Kidney (tissue), 14 donors: Measurements from ENCODE around the gene MLLT6. TPM values are rescaled to one million over a fixed set of nuclear protein-coding genes. Genes with fewer than 3 reads are reported as not detected.

ENCODE experiments used
- DNase-seq, 5 donors: peaks; one replicate each; pipeline ENCODE4 v3.0.0-alpha.2; 2013 to 2020
- FAIRE-seq: peaks from 2 replicates; lab custom pipeline; 2012; peaks lifted over from hg19 to GRCh38; lab: Jason Lieb, UNC
- H3K27ac ChIP-seq, 2 donors: one replicate each; pipeline ENCODE4 v1.7.0; 2013; ENCODE audit warnings: low read depth in 2 of 2, low read length in 2 of 2, inconsistent platforms in 1 of 2
- H3K27me3 ChIP-seq: one replicate; pipeline ENCODE4 v1.7.1; 2013; ENCODE audit warnings: low read length, inconsistent platforms; ENCODE audit not compliant: control insufficient read depth, insufficient read depth
- H3K36me3 ChIP-seq, 3 donors: one replicate each; pipeline versions ENCODE4 v1.7.0 to v1.7.1; 2013; ENCODE audit warnings: low read length in 3 of 3, control low read depth in 1 of 3, inconsistent platforms in 1 of 3; ENCODE audit not compliant: insufficient read depth in 3 of 3, control insufficient read depth in 2 of 3
- H3K4me1 ChIP-seq, 3 donors: one replicate each; pipeline versions ENCODE4 v1.7.0 to v1.7.1; 2013; ENCODE audit warnings: low read length in 3 of 3, inconsistent platforms in 1 of 3, low read depth in 1 of 3; ENCODE audit not compliant: control insufficient read depth in 2 of 3, insufficient read depth in 2 of 3
- H3K4me3 ChIP-seq, 3 donors: one replicate each; pipeline versions ENCODE4 v1.7.0 to v1.8.1; 2013; ENCODE audit warnings: low read length in 3 of 3, control low read depth in 1 of 3, inconsistent platforms in 1 of 3
- H3K9ac ChIP-seq, 3 donors: one replicate each; pipeline versions ENCODE4 v1.7.0 to v1.7.1; 2013; ENCODE audit warnings: low read length in 3 of 3, control low read depth in 1 of 3, inconsistent platforms in 1 of 3
- H3K9me3 ChIP-seq, 3 donors: one replicate each; pipeline versions ENCODE4 v1.7.0 to v1.7.1; 2013; ENCODE audit warnings: low read length in 3 of 3, control low read depth in 1 of 3, inconsistent platforms in 1 of 3; ENCODE audit not compliant: control insufficient read depth in 2 of 3, insufficient read depth in 1 of 3
- intact Hi-C: fragments of 100-400 bp; cut with DNase I; formaldehyde crosslinking; loops from one replicate; pipeline ENCODE4 v1.11.1; 2022
- polyA plus RNA-seq: library from polyadenylated mRNA; stranded (reverse); fragments of 350-450 nt; fragmentation: Illumina TruSeq; extraction: RNeasy Lipid Tissue Mini Kit (QIAGEN cat#74804); gene quantifications from one replicate; pipeline ENCODE4 v1.2.3, GENCODE V29; 2014; ENCODE audit warnings: low read depth, low replicate concordance; ENCODE audit not compliant: insufficient read depth
- total RNA-seq: library from RNA; stranded (reverse); fragmentation: NEBNext Ultra II Directional; extraction: Animal tissue kit (Norgen Biotek cat#: 25700); gene quantifications from one replicate; pipeline ENCODE4 v1.2.1, GENCODE V29; 2021
- TF ChIP-seq, protein P1 (sequence below): IDR thresholded peaks from 3 replicates; pipeline ENCODE4 v1.5.1; 2012; ENCODE audit warnings: mild to moderate bottlenecking, moderate library complexity, borderline replicate concordance; ENCODE audit not compliant: insufficient read depth; ENCODE audit errors: extremely low read depth
- donor health status: control.
- donor health status: control.
- donor health status: control.
- donor health status: control.
- donor health status: control.
- donor health status: DM: yes; HTN: yes; CAD: no.
- donor health status: Normal renal cell carcinoma (clear cell type).

MLLT6 gene
- total and polyA plus RNA-seq, 2 donors from 2014 or later: 34.3 to 199 TPM

DNA sequence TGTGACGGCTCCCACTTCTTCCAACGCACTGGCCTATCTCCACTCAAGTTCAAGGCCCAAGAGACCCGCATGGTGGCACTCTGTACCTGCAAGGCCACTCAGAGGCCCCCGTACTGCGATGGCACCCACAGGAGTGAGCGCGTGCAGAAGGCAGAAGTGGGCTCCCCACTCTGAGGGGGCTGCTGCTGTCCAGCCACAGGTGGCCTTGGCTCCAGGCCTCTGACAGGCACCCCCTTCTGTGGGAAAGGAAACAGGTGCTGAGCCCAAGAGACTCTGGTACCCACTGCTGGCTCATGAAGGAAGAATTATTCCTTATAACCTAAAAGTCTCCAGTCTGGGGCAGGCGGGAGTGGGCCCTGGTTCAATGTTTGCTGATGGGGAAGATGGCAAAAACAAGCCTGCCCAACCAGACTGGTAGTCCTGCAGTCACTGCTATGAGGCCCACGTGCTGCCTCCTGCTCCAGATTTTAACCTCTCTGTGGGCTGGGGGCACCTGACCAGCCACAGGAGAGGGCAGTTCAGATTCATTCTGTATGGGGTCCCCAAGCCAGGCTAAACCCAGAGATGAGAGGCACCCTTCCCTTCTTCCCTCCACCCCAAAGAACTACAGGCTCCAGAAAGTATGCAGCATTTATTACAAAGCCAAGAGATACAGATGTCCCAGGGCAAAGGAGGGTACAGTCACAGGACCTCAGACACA is 28.4 kb downstream of the MLLT6 start:
- H3K4me1 ChIP-seq: peaks cover 0 to 47% (median 37%) of the 10 kb centered on the region in 3 donors
- TF ChIP-seq, protein P1, sequence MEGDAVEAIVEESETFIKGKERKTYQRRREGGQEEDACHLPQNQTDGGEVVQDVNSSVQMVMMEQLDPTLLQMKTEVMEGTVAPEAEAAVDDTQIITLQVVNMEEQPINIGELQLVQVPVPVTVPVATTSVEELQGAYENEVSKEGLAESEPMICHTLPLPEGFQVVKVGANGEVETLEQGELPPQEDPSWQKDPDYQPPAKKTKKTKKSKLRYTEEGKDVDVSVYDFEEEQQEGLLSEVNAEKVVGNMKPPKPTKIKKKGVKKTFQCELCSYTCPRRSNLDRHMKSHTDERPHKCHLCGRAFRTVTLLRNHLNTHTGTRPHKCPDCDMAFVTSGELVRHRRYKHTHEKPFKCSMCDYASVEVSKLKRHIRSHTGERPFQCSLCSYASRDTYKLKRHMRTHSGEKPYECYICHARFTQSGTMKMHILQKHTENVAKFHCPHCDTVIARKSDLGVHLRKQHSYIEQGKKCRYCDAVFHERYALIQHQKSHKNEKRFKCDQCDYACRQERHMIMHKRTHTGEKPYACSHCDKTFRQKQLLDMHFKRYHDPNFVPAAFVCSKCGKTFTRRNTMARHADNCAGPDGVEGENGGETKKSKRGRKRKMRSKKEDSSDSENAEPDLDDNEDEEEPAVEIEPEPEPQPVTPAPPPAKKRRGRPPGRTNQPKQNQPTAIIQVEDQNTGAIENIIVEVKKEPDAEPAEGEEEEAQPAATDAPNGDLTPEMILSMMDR: no peak
- peaks cover 2 to 23% (median 12%) of the 10 kb centered on the region in 3 donors for H3K36me3 ChIP-seq
- intact Hi-C loops: loop anchor here (5.0 kb wide), 1 partner anchor 61 kb away; the partner anchor contains the start of gene EPOP
- H3K27ac ChIP-seq: peak overlapping the region; percentile 54 to 77
- H3K9ac ChIP-seq: peak overlapping the region in 2 of 3 donors; percentile 51 to 91
- no peaks in the 10 kb centered on the region for H3K9me3 ChIP-seq
- DNase-seq: peak in 1 of 5 donors; percentile 51
- H3K27me3 ChIP-seq: no peaks in the 10 kb centered on the region
- FAIRE-seq: no peak
- no peak overlapping the region for H3K4me3 ChIP-seq

DNA sequence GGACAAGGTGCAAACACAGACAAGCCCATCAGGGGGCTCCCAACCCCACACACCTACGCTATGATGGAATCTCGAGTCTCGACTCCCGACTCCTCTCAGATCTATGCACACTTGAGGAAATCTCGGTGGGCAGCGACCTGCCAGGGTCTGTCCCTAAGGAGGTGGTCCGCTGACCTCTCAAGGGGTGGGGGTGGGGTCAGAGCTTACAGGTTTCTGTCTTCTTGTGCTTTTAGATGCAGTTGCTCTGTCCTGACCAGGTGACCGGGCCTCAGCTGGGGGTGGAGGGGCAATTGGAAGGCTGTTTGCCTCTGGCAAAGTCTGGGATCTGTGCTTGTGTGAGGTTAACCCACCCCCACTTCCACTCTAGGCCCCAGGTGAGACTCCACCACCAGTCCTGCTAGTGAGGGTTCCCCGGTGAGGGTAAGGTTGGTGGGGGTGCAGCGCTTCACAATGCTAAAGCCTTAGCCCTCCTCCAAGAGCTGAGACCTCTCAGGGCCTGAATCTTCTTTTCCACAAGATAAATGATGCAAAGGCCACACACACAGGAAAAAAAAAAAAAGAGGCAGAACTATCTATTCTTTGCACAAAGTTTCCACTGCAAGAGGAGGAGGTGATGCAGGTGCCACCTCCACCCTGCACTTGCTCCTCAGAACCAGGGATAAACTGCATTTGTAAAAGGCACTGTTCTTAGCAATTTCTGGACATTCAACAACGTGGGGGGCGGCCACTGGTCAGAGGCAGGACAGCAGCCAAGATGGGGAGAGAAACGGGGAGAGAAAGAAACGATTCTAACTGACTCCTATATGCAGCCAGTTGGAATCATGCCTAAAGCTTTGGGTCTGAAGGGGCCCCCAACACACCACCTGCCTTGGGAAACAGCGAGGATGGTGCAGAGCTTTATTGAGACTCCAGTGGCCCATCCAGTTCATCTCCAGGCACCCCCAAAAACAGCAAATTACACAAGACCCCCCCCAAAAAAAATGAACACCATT is 29.2 kb downstream of the MLLT6 start:
- TF ChIP-seq, protein P1: peak; percentile 23

DNA sequence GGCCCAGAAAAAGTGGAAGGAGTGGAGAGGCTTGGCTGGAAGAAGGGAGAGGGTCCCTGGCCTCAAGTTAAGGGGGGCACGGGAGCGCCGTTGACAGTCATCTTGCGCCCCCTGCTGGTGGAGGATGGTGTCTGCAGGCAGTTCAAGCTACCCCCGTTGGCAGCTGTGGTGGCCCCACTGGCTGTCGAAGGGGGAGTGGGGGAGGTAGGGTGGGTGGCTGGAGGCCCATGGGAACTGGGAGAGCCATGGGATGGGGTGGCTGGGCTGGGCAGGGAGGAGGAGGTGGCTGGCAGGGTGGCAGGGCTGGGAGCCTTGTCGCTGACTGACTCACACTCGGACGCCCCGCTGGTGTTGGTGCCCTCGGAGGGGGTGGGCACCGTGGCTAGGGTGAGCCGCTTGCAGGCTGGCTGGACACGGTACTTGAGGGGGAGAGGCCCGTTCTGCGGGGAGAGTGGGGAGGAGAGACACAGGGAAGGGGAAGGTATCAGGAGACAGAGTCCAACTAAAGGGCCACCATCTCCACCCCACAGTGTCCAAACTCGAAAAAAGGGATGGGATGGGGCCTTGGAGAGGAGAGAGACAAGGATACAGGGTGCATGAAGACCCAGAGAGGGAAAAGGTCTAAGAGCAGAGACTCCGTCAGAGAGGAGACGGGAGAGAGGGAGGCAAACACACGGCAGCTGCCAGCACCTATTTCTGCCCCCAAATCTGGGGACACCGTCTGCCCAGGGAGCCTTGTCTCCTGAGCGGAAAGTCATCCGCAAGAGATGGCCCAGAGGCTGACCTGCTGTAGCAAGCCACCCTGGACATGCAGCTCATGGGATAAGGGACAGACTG is 30.3 kb downstream of the MLLT6 start:
- Histone ChIP-seq H3K27me3 (no peaks in the 10 kb centered on the region), H3K27ac (no peak overlapping the region), H3K9me3 (no peaks in the 10 kb centered on the region), H3K36me3 (peaks cover 2 to 36% (median 22%) of the 10 kb centered on the region in 3 donors), H3K4me1 (peaks cover 0 to 43% (median 37%) of the 10 kb centered on the region in 3 donors), H3K9ac (no peak overlapping the region), H3K4me3 (no peak overlapping the region)
- peak; percentile 57 to 87 (median 77) for DNase-seq
- intact Hi-C loops: no loop called here
- no peak for FAIRE-seq
- TF ChIP-seq, protein P1: peak; percentile 96

More for the DNA sequence above, 29.2 kb downstream of the MLLT6 start:
- Histone ChIP-seq H3K27ac (peak overlapping the region in 1 of 2 donors; percentile 34), H3K4me1 (peaks cover 0 to 46% (median 37%) of the 10 kb centered on the region in 3 donors), H3K9ac (peak overlapping the region in 1 of 3 donors; percentile 51), H3K4me3 (no peak overlapping the region), H3K9me3 (no peaks in the 10 kb centered on the region), H3K27me3 (no peaks in the 10 kb centered on the region), H3K36me3 (peaks cover 2 to 32% (median 20%) of the 10 kb centered on the region in 3 donors)
- DNase-seq: peak in 2 of 5 donors; percentile 55 to 64
- FAIRE-seq: no peak
- intact Hi-C loops: loop anchor here (5.0 kb wide), 1 partner anchor 62 kb away; the partner anchor contains the start of gene EPOP
